Esophagus squamous epithelium (tissue), 5 donors: ENCODE data around the gene PDE3A. TPM values are rescaled to one million over a fixed set of nuclear protein-coding genes. Genes with fewer than 3 reads are reported as not detected.

ENCODE experiments used
- DNase-seq: peaks from one replicate; lab custom pipeline; 2025; lab: John Stamatoyannopoulos, UW
- H3K27ac ChIP-seq, 4 donors: fragments of 200-600 bp; sonication (generic); one replicate each; pipeline ENCODE4 v1.5.1; 2016 to 2019; ENCODE audit warnings: mild to moderate bottlenecking in 1 of 4
- H3K27me3 ChIP-seq, 4 donors: fragments of 200-600 bp; sonication (generic); 1 replicate in 3 of 4; 2 replicates in 1 of 4; pipeline versions ENCODE4 v1.5.1 to v1.6.0; 2017 to 2021; ENCODE audit warnings: antibody characterized with exemption in 1 of 4
- H3K36me3 ChIP-seq, 3 donors: fragments of 200-600 bp; sonication (generic); one replicate each; pipeline ENCODE4 v1.5.1; 2016 to 2019
- H3K4me1 ChIP-seq, 3 donors: fragments of 200-600 bp; sonication (generic); one replicate each; pipeline ENCODE4 v1.5.1; 2017 to 2019
- H3K4me3 ChIP-seq, 4 donors: fragments of 200-600 bp; sonication (generic); 1 replicate in 3 of 4; 2 replicates in 1 of 4; pipeline ENCODE4 v1.5.1; 2016 to 2019; ENCODE audit warnings: mild to moderate bottlenecking in 2 of 4, moderate library complexity in 1 of 4
- H3K9me3 ChIP-seq, 3 donors: fragments of 200-600 bp; sonication (generic); one replicate each; pipeline ENCODE4 v1.5.1; 2016 to 2019
- POLR2A ChIP-seq, 4 donors: fragments of 450-650 bp; IDR thresholded peaks; one replicate each; pipeline ENCODE4 v1.6.1; 2017; ENCODE audit warnings: antibody characterized with exemption in 4 of 4, mild to moderate bottlenecking in 4 of 4, moderate library complexity in 3 of 4
- WGBS, 2 donors: methylation state at CpG; one replicate each; pipeline ENCODE4 v1.1.5; 2018; 5-methylcytosine and 5-hydroxymethylcytosine counted together
- intact Hi-C: fragments of 100-400 bp; cut with DNase I; formaldehyde crosslinking; loops from one replicate; pipeline ENCODE4 v1.15.0; 2022
- total RNA-seq, 4 donors: library from RNA; depleted of rRNA; stranded (reverse); fragments of >200 nt; gene quantifications; one replicate each; pipeline ENCODE4 v1.1.0, GENCODE V29; 2016
- TF ChIP-seq, protein P1 (sequence below), 6 experiments: fragments of 450-650 bp in 4 of 6; fragments of 200-600 bp in 2 of 6; sonication (generic) in 2 of 6; IDR thresholded peaks; one replicate each; pipeline ENCODE4 v1.5.1; 2016 to 2019; ENCODE audit warnings: antibody characterized with exemption in 6 of 6, mild to moderate bottlenecking in 4 of 6, moderate library complexity in 4 of 6
- donor health status: DM: yes; HTN: yes; CAD: no.

PDE3A gene
- total RNA-seq, 4 donors from 2014 or later = 0.30 to 5.5 (median 3.1) TPM

DNA sequence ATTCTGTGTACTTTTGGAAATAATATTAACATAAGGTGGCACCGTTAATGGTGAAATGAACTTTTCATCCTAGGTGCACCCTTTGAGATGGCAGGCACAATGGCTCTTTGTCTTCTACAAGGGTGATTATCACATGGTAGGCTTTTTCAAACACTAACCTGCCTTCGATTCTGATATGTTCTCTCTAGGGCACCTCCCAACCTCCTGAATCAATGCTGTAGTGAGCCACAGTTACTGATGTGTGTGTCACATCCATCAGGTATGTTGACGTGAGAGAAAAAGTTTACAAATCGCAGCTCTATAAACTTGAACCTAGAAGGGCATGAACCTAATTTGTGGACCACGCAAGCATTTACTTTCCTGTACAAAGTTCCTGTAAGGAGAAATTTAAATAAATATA is 25.4 kb downstream of the PDE3A start:
- Histone ChIP-seq H3K27ac (no peak overlapping the region), H3K4me1 (no peaks in the 10 kb centered on the region), H3K4me3 (no peak overlapping the region), H3K9me3 (no peaks in the 10 kb centered on the region), H3K27me3 (no peaks in the 10 kb centered on the region), H3K36me3 (no peaks in the 10 kb centered on the region)
- 80 to 87% methylated on average over 5 of the region's 5 CpGs for WGBS, 2 donors
- intact Hi-C loops = no loop called here
- TF ChIP-seq, protein P1, sequence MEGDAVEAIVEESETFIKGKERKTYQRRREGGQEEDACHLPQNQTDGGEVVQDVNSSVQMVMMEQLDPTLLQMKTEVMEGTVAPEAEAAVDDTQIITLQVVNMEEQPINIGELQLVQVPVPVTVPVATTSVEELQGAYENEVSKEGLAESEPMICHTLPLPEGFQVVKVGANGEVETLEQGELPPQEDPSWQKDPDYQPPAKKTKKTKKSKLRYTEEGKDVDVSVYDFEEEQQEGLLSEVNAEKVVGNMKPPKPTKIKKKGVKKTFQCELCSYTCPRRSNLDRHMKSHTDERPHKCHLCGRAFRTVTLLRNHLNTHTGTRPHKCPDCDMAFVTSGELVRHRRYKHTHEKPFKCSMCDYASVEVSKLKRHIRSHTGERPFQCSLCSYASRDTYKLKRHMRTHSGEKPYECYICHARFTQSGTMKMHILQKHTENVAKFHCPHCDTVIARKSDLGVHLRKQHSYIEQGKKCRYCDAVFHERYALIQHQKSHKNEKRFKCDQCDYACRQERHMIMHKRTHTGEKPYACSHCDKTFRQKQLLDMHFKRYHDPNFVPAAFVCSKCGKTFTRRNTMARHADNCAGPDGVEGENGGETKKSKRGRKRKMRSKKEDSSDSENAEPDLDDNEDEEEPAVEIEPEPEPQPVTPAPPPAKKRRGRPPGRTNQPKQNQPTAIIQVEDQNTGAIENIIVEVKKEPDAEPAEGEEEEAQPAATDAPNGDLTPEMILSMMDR (IDR thresholded peaks at IDR 0.05) = no peak
- no peak for TF ChIP-seq POLR2A (IDR thresholded peaks at IDR 0.05)
- DNase-seq = no peak

DNA sequence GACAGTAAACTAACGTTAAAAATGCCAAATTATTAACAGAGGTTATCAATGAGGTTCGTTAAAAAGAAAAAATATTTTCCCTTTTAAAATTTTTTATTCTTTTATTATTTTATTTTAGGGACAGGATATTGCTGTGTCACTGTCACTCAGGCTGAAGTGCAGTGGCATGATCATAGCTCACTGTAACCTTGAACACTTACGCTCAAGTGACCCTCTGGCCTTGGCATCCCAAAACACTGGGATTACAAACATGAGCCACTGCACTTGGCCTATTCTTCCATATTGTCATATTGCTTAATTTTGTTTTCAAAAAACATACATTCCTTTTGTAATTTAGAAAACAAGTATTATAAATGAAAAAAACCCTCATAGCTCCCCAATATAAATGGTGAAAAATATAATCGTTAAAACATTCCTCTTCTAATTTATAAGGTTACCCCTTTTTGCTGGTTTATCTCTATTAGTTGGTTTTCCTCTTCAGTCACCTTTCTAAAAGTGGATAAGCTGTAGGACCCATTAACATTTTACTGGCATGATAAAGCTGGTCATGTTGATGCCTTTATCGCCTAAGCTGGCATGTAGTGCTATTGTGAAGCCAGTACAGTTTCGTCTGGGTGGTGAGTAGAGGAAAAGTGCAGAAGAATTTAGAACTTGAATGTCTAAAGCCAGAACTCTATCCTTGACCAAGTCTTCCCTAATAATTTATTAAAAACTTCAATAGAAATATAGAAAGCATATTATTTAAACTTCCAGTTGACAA is 27.6 kb downstream of the PDE3A start:
- H3K9me3 ChIP-seq = no peaks in the 10 kb centered on the region
- no peak overlapping the region for H3K27ac ChIP-seq
- H3K4me3 ChIP-seq = no peak overlapping the region
- WGBS, 2 donors = 89 to 93% methylated on average over 6 of the region's 6 CpGs
- intact Hi-C loops = no loop called here
- no peaks in the 10 kb centered on the region for H3K4me1 ChIP-seq
- no peaks in the 10 kb centered on the region for H3K36me3 ChIP-seq
- TF ChIP-seq POLR2A (IDR thresholded peaks at IDR 0.05) = no peak
- TF ChIP-seq, protein P1 (IDR thresholded peaks at IDR 0.05) = no peak
- DNase-seq = no peak
- no peaks in the 10 kb centered on the region for H3K27me3 ChIP-seq

DNA sequence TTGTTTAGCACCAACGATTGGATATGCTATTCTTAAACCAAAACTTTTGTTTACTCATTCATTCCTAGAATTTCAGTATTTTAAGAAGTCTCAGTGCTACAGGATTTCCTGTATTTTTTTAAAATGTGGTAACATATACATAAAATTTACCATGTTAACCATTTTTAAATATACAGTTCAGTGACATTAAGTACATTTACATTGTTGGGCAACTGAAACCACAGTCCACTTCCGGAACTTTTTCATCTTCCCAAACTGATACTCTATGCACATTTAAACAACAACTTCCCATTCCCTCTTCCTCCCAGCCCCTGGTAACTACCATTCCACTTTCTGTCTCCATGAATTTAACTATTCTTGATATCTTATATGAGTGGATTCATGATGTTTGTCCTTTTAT is 30.3 kb downstream of the PDE3A start:
- Histone ChIP-seq H3K27me3 (no peaks in the 10 kb centered on the region), H3K36me3 (no peaks in the 10 kb centered on the region), H3K9me3 (no peaks in the 10 kb centered on the region), H3K4me1 (no peaks in the 10 kb centered on the region), H3K27ac (no peak overlapping the region), H3K4me3 (no peak overlapping the region)
- no peak for DNase-seq
- TF ChIP-seq, protein P1 (IDR thresholded peaks at IDR 0.05) = no peak
- TF ChIP-seq POLR2A (IDR thresholded peaks at IDR 0.05) = no peak
- intact Hi-C loops = no loop called here
- WGBS, 2 donors = 36 to 54% methylated on average over 2 of the region's 2 CpGs

DNA sequence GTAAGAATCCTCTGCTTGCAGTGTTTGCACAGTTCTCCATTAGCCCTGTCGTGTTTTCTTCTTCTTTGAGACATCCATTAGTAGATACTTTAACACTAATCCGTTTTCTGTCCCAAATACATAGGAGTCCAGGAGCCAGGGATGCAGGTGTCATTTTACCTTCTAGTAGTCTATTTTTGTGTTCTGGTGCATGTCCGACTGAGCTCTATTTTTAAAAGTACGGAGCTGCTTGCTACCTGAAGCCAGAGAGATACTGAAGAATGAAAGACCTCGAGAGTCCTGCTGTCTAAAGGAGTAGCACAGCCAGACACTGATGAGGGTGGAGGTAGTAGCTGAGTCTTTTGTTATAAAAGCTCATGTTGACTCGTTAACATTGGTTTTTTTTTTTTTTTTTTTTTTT is 31.7 kb downstream of the PDE3A start:
- no peaks in the 10 kb centered on the region for H3K36me3 ChIP-seq
- H3K27ac ChIP-seq = no peak overlapping the region
- 75 to 77% methylated on average over 6 of the region's 6 CpGs for WGBS, 2 donors
- intact Hi-C loops = no loop called here
- H3K4me3 ChIP-seq = no peak overlapping the region
- no peaks in the 10 kb centered on the region for H3K27me3 ChIP-seq
- DNase-seq = no peak
- H3K4me1 ChIP-seq = no peaks in the 10 kb centered on the region
- TF ChIP-seq POLR2A (IDR thresholded peaks at IDR 0.05) = no peak
- TF ChIP-seq, protein P1 (IDR thresholded peaks at IDR 0.05) = no peak
- H3K9me3 ChIP-seq = no peaks in the 10 kb centered on the region

DNA sequence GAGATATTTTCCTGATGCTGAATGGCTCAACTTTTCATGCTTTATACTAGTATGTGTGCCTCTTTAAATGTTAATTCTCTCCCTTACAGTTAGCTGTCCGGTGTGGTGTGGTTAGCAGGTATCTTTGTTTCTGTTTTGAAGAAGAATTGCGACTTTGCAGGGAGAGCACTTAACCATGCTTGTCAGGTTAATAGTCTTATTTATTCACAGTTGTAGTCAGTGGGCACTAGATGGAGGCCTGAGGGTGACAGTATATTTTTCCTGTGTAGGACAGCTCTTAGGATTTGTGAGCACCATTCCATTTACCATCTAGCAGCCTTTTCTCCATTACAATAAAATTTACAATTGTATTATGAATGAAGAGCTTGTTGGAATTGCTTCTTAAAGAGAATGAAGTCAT is 34.9 kb downstream of the PDE3A start:
- no peak for TF ChIP-seq POLR2A (IDR thresholded peaks at IDR 0.05)
- TF ChIP-seq, protein P1 (IDR thresholded peaks at IDR 0.05) = no peak
- Histone ChIP-seq H3K27me3 (no peaks in the 10 kb centered on the region), H3K27ac (no peak overlapping the region), H3K4me3 (no peak overlapping the region), H3K9me3 (no peaks in the 10 kb centered on the region), H3K36me3 (no peaks in the 10 kb centered on the region), H3K4me1 (no peaks in the 10 kb centered on the region)
- WGBS, 2 donors = 64% methylated on average over 2 of the region's 2 CpGs
- no peak for DNase-seq
- intact Hi-C loops = no loop called here
